NCI-H1436 treated with DMSO at 0.1 percent for 48 hours (cell line): ENCODE measurements around the gene WDR74.
"Not testable (repeated sequence)": the region's sequence is repeated elsewhere in the genome, so short reads cannot be mapped to it uniquely, and the experiment has no call there.

Experiments
- DNase-seq: peaks from one replicate; lab custom pipeline; 2025; lab: John Stamatoyannopoulos, UW

The WDR74 gene

GRCh38 chr11:62839050-62839945 is at the start of gene WDR74:
WDR74 (minus strand) TSS chr11:62839590; CDS start chr11:62839570, 20 bp downstream.
- peak; percentile 50 for DNase-seq

DNA sequence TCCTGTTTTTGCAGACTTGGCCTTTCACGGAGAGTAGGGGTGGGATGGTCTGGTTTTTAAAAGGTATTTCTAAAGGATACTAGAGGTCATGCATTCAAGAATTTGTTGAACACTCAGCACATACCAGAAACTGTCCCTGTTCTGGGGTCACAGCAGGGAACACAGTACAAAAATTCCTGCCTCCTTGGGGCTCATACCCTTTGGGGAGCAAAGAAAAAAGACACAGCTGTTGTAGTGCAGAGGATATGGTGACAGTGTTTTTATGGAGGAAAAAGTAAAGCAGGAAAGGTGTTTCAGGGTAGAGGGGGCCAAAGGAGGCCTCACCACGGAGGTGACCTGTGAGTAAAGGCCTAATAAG is 49.7 kb upstream of the WDR74 start:
- DNase-seq, result no peak

DNA sequence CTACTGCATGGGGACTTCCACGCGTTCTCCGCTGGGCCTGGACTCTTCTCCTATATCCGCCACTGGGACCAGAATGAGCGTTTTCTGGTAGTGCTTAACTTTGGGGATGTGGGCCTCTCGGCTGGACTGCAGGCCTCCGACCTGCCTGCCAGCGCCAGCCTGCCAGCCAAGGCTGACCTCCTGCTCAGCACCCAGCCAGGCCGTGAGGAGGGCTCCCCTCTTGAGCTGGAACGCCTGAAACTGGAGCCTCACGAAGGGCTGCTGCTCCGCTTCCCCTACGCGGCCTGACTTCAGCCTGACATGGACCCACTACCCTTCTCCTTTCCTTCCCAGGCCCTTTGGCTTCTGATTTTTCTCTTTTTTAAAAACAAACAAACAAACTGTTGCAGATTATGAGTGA is 49.0 kb upstream of the WDR74 start:
- DNase-seq, result no peak

GRCh38 chr11:62885137-62885750 is 45.9 kb upstream of the WDR74 start:
- DNase-seq, result no peak

GRCh38 chr11:62883673-62884072 is 44.3 kb upstream of the WDR74 start:
- no peak for DNase-seq

DNA sequence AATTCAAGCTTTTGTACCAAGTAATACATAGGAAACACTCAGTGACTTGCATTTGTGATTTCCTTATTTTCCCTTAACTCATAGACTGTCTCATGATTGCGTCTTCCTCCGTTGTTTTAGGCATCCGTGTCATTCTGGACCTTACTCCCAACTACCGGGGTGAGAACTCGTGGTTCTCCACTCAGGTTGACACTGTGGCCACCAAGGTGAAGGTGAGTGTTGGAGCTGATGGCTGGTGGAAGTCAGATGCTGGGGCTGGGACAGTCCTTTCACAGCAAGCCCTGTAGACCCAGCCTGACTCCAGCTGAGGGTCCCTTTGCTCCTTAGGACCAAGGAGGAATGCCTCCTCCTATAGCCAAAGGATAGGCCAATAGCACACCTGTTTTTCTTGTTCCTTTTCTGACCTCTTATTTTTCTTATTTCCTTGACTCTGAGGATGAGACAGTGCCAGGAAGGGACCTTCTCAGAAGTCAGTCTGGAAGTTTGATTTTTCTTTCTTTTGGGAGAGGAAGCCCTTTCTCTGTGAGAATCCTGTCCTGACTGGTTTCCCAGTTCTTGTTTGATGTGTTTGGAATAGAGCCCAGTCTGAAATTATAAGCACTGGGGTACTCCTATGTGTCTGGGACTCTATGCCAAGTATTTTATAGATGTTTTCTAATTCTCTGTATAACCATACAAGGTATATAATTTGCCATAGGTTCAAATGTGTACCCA is 43.6 kb upstream of the WDR74 start:
- no peak for DNase-seq

GRCh38 chr11:62882431-62882749 is 43.0 kb upstream of the WDR74 start:
- DNase-seq, result no peak

GRCh38 chr11:62881579-62882430 is 42.4 kb upstream of the WDR74 start:
- DNase-seq, result peak; percentile 76

- no peak for DNase-seq
Measured at GRCh38 chr11:62880803-62881578, 41.6 kb upstream of the WDR74 start, which contains the start of gene SLC3A2. SLC3A2 (plus strand) TSS chr11:62880896; CDS start chr11:62881024, 128 bp downstream.

DNA sequence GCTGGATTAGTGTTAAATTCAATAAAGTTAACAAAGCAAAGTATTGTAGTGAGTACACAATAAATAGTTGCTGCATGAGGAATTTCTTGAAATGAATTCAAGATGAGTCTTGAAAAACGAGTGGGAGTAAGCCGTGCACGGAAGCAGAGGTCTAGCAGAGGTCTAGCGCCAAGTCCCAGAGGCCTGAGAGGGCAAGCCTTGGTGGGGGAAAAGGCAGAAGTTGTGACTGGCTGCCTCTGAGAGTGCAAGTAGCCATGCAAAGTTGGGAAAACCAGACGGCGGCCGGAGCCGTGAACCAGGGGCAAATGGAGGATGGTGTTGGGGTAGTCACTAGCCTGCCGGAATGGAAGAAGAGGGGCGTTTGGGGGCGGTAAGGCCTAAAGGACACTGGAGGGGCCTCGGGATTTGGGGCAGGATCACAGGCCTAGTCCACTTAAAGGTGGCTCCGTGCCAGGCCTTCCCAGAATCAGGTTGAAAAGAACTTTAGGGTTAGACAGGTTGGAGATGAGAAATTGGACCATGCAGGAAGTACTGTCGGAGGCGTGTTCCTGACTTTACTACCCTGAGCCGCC is 40.9 kb upstream of the WDR74 start:
- peak; percentile 13 for DNase-seq

DNA sequence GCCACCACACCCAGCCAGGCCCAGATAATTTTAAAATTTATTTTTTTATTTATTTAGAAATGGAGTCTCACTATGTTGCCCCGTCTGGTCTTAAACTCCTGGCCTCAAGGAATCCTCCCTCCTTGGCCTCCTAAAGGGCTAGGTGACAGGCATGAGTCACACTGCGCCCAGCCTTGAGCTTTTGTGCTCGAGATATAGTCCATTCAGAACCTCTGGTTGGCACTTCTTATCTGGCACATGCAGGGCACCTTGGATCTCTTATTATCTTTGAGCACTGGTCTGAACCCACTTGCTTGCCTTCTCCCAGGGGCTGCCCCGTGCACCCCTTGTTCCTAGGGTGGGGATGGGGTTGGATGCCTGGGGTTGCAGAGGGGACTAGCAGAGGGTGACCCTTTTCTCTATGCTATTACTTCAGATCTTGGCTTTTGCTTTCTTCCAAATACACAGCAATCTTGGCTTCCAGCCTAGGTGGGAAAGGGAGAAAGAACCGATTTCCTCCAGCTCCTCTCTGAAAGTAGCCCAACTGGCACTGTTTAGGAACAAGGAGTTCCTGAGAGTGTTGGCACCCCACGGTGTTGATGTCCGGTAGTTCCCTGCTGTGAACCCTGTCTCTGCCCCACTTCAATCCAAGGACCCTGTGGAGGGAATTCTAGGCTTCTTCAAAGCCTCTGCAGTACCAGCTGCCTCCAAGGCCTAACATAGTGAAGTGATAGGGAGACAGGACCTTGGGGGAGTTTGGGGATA is 40.0 kb upstream of the WDR74 start:
- DNase-seq, result no peak

GRCh38 chr11:62876712-62877111 is 37.3 kb upstream of the WDR74 start:
- DNase-seq, result no peak

- no peak for DNase-seq
Measured at GRCh38 chr11:62875698-62876478, 36.5 kb upstream of the WDR74 start.

DNA sequence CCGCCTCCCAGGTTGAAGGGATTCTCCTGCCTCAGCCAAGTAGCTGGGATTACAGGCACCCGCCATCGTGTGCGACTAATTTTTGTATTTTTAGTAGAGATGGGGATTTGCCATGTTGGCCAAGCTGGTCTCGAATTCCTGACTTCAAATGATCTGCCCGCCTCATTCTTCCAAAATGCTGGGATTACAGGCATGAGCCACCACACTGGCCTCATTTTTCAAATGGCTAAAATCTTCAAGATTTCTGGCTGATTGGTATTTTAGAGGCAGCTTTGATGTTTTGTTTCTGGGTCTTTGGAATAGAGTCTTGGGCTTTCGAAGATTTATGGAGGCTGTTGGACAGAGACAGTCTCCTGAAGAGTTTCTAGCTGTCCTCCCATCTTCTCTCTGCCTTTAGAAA is 35.5 kb upstream of the WDR74 start:
- no peak for DNase-seq

GRCh38 chr11:62865635-62866034 is 26.2 kb upstream of the WDR74 start:
- no peak for DNase-seq

DNA sequence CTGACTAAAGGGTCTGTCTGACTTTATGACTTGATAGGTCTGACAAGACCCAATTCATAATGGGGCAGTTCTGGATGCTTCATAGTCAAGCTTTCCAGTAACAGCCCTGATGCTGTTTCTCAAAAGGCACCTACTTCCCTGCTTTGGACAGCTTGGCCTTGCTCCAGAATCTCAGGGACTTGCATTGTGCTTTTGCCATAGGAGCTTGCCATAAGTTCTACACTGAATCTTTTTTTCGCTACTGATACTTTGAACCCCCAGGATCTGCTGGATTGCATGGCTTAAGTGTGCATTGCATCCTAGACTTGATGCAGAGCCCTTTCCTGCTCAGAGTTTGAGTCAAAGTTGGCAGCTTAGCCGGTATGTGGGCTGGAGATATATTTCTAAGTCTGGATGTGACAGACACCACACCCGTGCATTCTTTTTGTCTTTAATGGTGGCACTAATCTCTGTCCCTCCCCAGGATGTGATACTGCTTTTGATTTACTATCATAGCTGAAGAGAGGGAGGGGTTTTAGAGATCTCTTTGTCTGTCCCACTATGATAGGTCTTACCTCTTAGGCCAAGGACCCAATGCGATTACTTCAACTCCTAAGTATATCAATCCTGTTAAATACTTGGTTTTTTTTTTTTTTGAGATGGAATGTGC is 24.4 kb upstream of the WDR74 start:
- no peak for DNase-seq

DNA sequence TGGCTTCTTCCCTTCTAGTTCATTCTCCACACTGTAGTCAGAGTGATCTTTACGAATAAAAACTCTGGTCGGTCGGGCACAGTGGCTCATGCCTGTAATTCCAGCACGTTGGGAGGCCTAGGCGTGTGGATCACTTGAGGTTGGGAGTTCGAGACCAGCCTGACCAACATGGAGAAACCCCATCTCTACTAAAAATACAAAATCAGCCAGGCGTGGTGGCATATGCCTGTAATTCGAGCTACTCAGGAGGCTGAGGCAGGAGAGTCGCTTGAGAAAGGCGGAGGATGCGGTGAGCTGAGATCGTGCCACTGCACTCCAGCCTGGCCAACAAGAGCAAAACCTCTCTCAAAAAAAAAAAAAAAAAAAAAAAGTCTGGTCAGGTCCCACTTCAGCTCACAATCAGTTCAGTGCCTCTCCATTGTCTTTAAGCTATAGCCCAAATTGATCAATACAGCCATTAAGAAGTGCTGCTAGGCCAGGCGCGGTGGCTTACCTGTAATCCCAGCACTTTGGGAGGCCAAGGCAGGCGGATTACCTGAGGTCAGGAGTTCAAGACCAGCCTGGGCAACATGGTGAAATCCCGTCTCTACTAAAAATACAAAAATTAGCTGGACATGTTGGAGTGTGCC is 22.3 kb upstream of the WDR74 start:
- DNase-seq, result not testable (repeated sequence)

DNA sequence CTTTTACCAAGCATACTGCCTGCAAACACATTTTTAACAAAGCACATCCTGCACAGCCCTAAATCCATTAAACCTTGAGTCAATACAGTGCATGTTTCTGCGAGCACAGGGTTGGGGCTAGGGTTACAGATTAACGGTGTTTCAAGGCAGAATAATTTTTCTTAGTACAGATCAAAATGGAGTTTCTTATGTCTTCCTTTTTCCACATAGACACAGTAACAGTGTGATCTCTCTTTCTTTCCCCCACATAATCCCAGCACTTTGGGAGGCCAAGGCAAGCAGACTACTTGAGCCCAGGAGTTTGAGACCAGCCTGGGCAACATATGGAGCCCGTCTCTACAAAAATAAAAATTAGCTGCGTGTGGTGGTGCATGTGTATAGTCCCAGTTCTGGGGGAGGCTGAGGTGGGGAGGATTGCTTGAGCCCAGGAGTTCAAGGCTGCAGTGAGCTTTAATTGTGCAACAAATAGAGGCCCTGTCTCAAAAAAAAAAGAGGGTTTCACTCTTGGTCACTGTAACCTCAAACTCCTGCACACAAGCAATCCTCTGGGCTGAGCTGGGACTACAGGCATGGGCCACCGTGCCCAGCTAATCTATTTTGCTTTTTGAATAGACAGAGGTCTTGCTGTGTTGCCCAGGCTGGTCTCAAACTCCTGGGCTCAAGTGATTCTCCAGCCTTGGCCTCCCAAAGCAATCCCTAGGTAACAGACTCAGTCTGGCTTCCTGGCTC is 21.6 kb upstream of the WDR74 start:
- no peak for DNase-seq
